Effector memory CD4-positive, alpha-beta T cell (primary cell): ENCODE data around the gene USP8.

ENCODE experiments used
- DNase-seq, 3 donors: peaks; one replicate each; pipeline ENCODE4 v3.0.0-alpha.2; 2020
- H3K27ac ChIP-seq: 2 replicates; pipeline ENCODE4 v1.7.0; 2013; ENCODE audit warnings: mild to moderate bottlenecking, low read length, moderate library complexity; ENCODE audit not compliant: insufficient read depth, poor library complexity, severe bottlenecking
- H3K27me3 ChIP-seq: replicated peaks from 2 replicates; pipeline ENCODE4 v1.7.0; 2013; ENCODE audit warnings: mild to moderate bottlenecking, low read length; ENCODE audit not compliant: insufficient read depth, control insufficient read depth, poor library complexity, severe bottlenecking
- H3K36me3 ChIP-seq: 2 replicates; pipeline ENCODE4 v1.7.0; 2013; ENCODE audit warnings: mild to moderate bottlenecking, low read length, moderate library complexity; ENCODE audit not compliant: control insufficient read depth, insufficient read depth
- H3K4me1 ChIP-seq: 2 replicates; pipeline ENCODE4 v1.7.0; 2013; ENCODE audit warnings: low read length, mild to moderate bottlenecking; ENCODE audit not compliant: control insufficient read depth, insufficient read depth, poor library complexity, severe bottlenecking
- H3K4me3 ChIP-seq: 2 replicates; pipeline ENCODE4 v1.7.0; 2013; ENCODE audit warnings: low read length, low read depth, mild to moderate bottlenecking; ENCODE audit not compliant: insufficient read depth, poor library complexity, severe bottlenecking
- H3K9me3 ChIP-seq: 2 replicates; pipeline ENCODE4 v1.7.0; 2013; ENCODE audit warnings: mild to moderate bottlenecking, low read length, moderate library complexity; ENCODE audit not compliant: control insufficient read depth

The USP8 gene

DNA sequence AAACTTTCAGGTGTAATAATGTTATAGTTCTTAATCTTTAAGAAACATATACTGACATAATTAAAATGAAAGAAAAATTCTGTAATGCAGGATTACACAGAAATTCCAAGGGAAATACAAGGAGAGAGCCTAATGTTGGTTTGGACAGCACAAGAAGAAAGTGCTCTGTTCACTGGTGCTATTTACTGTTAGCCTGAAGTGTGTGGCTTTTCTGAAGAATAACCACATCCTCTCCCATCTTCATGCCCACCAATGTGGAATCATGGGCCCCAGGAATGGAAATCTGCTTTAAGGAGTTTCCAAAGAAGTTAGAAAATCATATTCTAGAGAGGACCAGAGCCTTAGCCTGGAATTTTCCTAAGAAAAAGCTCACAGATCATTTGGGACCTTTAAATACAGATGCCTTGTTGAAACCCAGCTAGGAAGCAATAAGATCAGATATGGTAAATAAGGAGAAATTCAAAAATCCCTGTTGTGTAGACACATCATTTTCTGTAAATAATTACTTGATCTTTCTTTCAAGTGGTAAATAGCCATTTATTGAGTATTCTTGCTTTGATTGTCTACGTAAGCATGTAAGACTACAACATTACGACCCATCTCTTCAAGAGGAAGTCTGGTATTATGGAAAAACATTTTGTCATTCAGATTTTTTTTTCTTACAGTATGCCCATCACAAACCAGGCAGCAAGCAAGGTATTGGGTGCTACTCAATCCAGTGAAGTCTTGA, 132.6 kb downstream of the USP8 start:
- H3K27ac ChIP-seq: no peak overlapping the region
- H3K9me3 ChIP-seq: no peaks in the 10 kb centered on the region
- H3K4me1 ChIP-seq: no peaks in the 10 kb centered on the region
- H3K36me3 ChIP-seq: no peaks in the 10 kb centered on the region
- H3K4me3 ChIP-seq: no peak overlapping the region
- DNase-seq: no peak
- no peaks in the 10 kb centered on the region for H3K27me3 ChIP-seq

DNA sequence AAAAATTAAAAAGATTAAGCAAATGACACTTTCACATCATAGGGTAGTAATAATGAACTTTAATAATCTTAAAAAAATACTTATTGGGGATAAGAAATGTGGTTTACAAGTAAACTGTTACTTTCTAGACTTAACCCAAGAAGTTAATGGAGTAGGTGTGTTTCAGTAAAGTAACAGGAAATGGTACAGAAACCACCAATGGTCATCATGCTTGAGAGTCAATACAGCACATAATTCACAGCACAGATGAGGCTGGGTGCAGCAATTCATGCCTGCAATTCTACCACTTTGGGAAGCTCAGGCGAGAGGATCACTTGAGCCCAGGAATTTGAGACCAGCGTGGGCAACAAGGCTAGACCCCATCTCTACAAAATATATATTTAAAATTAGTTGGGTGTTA, 133.8 kb downstream of the USP8 start:
- Histone ChIP-seq H3K27me3 (no peaks in the 10 kb centered on the region), H3K9me3 (no peaks in the 10 kb centered on the region), H3K27ac (no peak overlapping the region), H3K4me3 (no peak overlapping the region), H3K36me3 (peaks cover 6% of the 10 kb centered on the region), H3K4me1 (no peaks in the 10 kb centered on the region)
- no peak for DNase-seq

DNA sequence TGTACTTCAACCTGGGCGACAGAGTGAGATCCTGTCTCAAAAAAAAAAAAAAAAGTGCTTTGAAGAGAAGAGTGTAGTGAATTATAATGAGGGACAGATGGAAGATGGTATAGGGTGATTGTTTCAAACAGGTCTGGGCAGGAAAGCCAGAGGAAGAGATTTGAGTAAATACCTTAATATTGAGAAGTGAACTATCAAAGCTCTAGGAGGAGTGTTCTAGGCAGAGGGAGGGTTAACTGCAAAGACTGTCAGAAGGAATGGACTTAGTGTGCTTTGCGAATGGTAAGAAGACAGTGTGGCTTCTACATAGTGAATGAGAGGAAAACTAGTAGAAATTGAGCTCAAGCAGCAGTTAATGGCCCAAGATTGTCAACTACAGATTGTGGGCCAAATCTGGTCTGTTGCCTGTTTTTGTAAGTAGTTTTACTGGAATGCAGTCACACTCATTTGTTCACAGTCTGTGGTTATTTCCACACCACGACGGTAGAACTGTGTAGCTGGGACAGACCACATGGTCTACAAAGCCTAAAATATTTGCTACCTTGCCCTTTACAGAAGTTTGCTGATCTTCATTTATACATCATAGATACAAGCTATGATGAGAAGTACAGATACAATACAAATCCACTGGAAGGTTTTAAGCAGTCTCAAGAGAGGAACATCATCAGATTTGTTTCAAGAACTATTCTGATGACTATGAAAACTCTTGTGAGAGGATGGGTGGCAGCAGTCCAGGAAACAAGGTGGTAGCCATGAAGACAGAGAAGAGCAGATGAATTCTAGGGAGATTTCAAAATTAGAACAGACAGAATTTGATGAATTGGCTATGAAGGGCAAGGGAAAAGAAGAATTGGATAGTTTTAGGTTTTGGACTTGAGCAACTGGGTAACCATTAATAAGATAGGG, 138.8 kb downstream of the USP8 start:
- H3K27ac ChIP-seq: no peak overlapping the region
- H3K36me3 ChIP-seq: peaks cover 9% of the 10 kb centered on the region
- no peak for DNase-seq

DNA sequence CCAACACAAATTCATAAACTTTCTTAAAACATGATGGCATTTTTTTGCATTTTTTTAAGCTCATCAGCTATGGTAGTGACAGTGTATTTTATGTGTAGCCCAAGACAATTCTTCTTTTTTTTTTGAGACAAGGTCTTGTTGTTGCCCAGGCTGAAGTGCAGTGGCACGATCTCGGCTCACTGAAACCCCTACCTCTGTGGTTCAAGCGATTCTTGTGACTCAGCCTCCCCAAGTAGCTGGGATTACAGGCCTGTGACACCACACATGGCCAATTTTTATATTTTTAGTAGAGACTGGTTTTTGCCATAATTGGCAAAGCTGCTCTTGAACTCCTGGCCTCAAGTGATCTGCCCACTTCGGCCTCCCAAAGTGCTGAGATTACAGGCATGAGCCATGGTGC, 139.6 kb downstream of the USP8 start:
- no peak overlapping the region for H3K4me3 ChIP-seq
- no peaks in the 10 kb centered on the region for H3K4me1 ChIP-seq
- H3K36me3 ChIP-seq: peaks cover 9% of the 10 kb centered on the region
- H3K27ac ChIP-seq: no peak overlapping the region
- H3K9me3 ChIP-seq: no peaks in the 10 kb centered on the region
- no peak for DNase-seq
- H3K27me3 ChIP-seq: no peaks in the 10 kb centered on the region

More for the DNA sequence above, 138.8 kb downstream of the USP8 start:
- Histone ChIP-seq H3K4me1 (no peaks in the 10 kb centered on the region), H3K27me3 (no peaks in the 10 kb centered on the region), H3K4me3 (no peak overlapping the region), H3K9me3 (no peaks in the 10 kb centered on the region)
